H1 (cell line): ENCODE data around the gene COL10A1. TPM values are rescaled to one million over a fixed set of nuclear protein-coding genes. Genes with fewer than 3 reads are reported as not detected.

ENCODE experiments used
- CTCF ChIA-PET: fragments of 300-600 bp; sonication (Branson Sonifier 250); formaldehyde crosslinking; loops from one replicate; lab custom pipeline; 2021; ENCODE audit not compliant: partially characterized antibody; lab: Charles Lee
- POLR2A ChIA-PET: fragments of 300-600 bp; sonication (Branson Sonifier 250); formaldehyde crosslinking; loops from one replicate; lab custom pipeline; 2021; ENCODE audit warnings: inconsistent platforms; ENCODE audit not compliant: partially characterized antibody; lab: Charles Lee
- DNase-seq, 2 experiments: peaks; one replicate each; pipeline versions ENCODE4 v3.0.0 to v3.0.0-alpha.2; 2010 to 2022; ENCODE audit warnings: low spot score in 2 of 2, low read depth in 1 of 2, mixed read lengths in 1 of 2
- FAIRE-seq: peaks from 2 replicates; lab custom pipeline; 2011; peaks lifted over from hg19 to GRCh38; lab: Jason Lieb, UNC
- H2AFZ ChIP-seq: 2 replicates; pipeline ENCODE4 v1.8.1; 2012; ENCODE audit warnings: low read length, inconsistent platforms
- H2AK5ac ChIP-seq: 2 replicates; pipeline ENCODE4 v1.6.1; 2013; ENCODE audit warnings: low read depth, low read length
- H2BK120ac ChIP-seq: replicated peaks from 2 replicates; pipeline ENCODE3; 2013; ENCODE audit warnings: low read depth, low read length, inconsistent platforms
- H2BK12ac ChIP-seq: 2 replicates; pipeline ENCODE4 v1.6.1; 2013; ENCODE audit warnings: low read depth, low read length
- H2BK15ac ChIP-seq: 2 replicates; pipeline ENCODE4 v1.6.1; 2013; ENCODE audit warnings: low read length
- H2BK20ac ChIP-seq: 2 replicates; pipeline ENCODE4 v1.6.1; 2013; ENCODE audit warnings: low read length
- H2BK5ac ChIP-seq: 2 replicates; pipeline ENCODE4 v1.6.1; 2013; ENCODE audit warnings: low read depth, low read length
- H3K14ac ChIP-seq: 2 replicates; pipeline ENCODE4 v1.6.1; 2013; ENCODE audit warnings: inconsistent platforms; ENCODE audit not compliant: insufficient read length
- H3K18ac ChIP-seq: 2 replicates; pipeline ENCODE4 v1.6.1; 2013; ENCODE audit warnings: low read length; ENCODE audit errors: extremely low read depth
- H3K23ac ChIP-seq: 2 replicates; pipeline ENCODE4 v1.6.1; 2013; ENCODE audit warnings: inconsistent platforms; ENCODE audit not compliant: insufficient read length
- H3K23me2 ChIP-seq: 2 replicates; pipeline ENCODE4 v1.6.1; 2013; ENCODE audit warnings: low read depth, low read length
- H3K27ac ChIP-seq: 2 replicates; pipeline ENCODE4 v1.6.1; 2011; ENCODE audit warnings: low read depth, low read length, inconsistent platforms
- H3K27me3 ChIP-seq, 4 experiments: replicated peaks in 1 of 4; 1 replicate in 1 of 4; 2 replicates in 3 of 4; pipeline versions ENCODE4 v1.6.1 to v1.8.1; 2011 to 2013; ENCODE audit warnings: low read length in 3 of 4, mild to moderate bottlenecking in 3 of 4, inconsistent platforms in 2 of 4, mixed read lengths in 2 of 4, moderate library complexity in 1 of 4; ENCODE audit not compliant: control insufficient read depth in 3 of 4, insufficient read depth in 3 of 4; ENCODE audit errors: extremely low read depth in 1 of 4
- H3K36me3 ChIP-seq, 4 experiments: 2 replicates each; pipeline versions ENCODE4 v1.6.1 to v1.8.1; 2011 to 2013; ENCODE audit warnings: mild to moderate bottlenecking in 4 of 4, low read length in 3 of 4, moderate library complexity in 2 of 4, control low read depth in 1 of 4, inconsistent platforms in 1 of 4; ENCODE audit not compliant: insufficient read depth in 4 of 4, control insufficient read depth in 2 of 4
- H3K4ac ChIP-seq: replicated peaks from 2 replicates; pipeline ENCODE3; 2013; ENCODE audit warnings: low read length, low read depth, mixed read lengths, inconsistent platforms; ENCODE audit not compliant: insufficient read length
- H3K4me1 ChIP-seq, 4 experiments: replicated peaks in 1 of 4; 1 replicate in 1 of 4; 2 replicates in 3 of 4; pipeline versions ENCODE4 v1.6.1 to v1.8.1; 2011 to 2013; ENCODE audit warnings: low read length in 3 of 4, inconsistent platforms in 2 of 4, mixed read lengths in 1 of 4; ENCODE audit not compliant: insufficient read depth in 4 of 4, control insufficient read depth in 3 of 4
- H3K4me2 ChIP-seq, 2 experiments: 2 replicates each; pipeline versions ENCODE4 v1.6.1 to v1.8.1; 2011 to 2013; ENCODE audit warnings: low read depth in 2 of 2, low read length in 2 of 2, control low read depth in 1 of 2, inconsistent platforms in 1 of 2, mild to moderate bottlenecking in 1 of 2; ENCODE audit not compliant: insufficient read depth in 1 of 2
- H3K4me3 ChIP-seq, 4 experiments: fragments of 200-600, 300-600 bp in 1 of 4; sonication (generic), shearing (Covaris generic), sonication (Bioruptor Twin) in 1 of 4; 2 replicates each; pipeline versions ENCODE4 v1.5.1 to v1.8.1; 2011 to 2016; ENCODE audit warnings: low read length in 4 of 4, low read depth in 3 of 4, control low read depth in 2 of 4, inconsistent platforms in 2 of 4, mild to moderate bottlenecking in 2 of 4, mixed read lengths in 1 of 4, moderate library complexity in 1 of 4; ENCODE audit not compliant: insufficient read depth in 2 of 4; ENCODE audit errors: extremely low read depth in 1 of 4
- H3K56ac ChIP-seq: replicated peaks from 2 replicates; pipeline ENCODE3; 2013; ENCODE audit warnings: low read depth, mild to moderate bottlenecking, mixed read lengths, low read length, inconsistent platforms; ENCODE audit not compliant: insufficient read length
- H3K79me1 ChIP-seq: 2 replicates; pipeline ENCODE4 v1.6.1; 2013; ENCODE audit warnings: low read depth, low read length, control low read depth
- H3K79me2 ChIP-seq, 2 experiments: 2 replicates each; pipeline versions ENCODE4 v1.6.1 to v1.8.1; 2012 to 2013; ENCODE audit warnings: low read length in 2 of 2, mild to moderate bottlenecking in 2 of 2, inconsistent platforms in 1 of 2; ENCODE audit not compliant: insufficient read depth in 2 of 2, control insufficient read depth in 1 of 2
- H3K9ac ChIP-seq, 4 experiments: replicated peaks in 1 of 4; 1 replicate in 1 of 4; 2 replicates in 3 of 4; pipeline versions ENCODE4 v1.6.1 to v1.8.1; 2011 to 2013; ENCODE audit warnings: low read depth in 3 of 4, low read length in 3 of 4, control low read depth in 2 of 4, mild to moderate bottlenecking in 2 of 4, moderate library complexity in 2 of 4, inconsistent platforms in 1 of 4; ENCODE audit errors: extremely low read depth in 1 of 4
- H3K9me3 ChIP-seq, 2 experiments: 2 replicates each; pipeline versions ENCODE4 v1.6.1 to v1.8.1; 2012 to 2013; ENCODE audit warnings: mild to moderate bottlenecking in 2 of 2, moderate library complexity in 2 of 2, control low read depth in 1 of 2, inconsistent platforms in 1 of 2, low read depth in 1 of 2, low read length in 1 of 2, mixed read lengths in 1 of 2; ENCODE audit not compliant: insufficient read depth in 2 of 2
- H4K20me1 ChIP-seq, 2 experiments: replicated peaks in 1 of 2; 2 replicates each; pipeline versions ENCODE3 to v1.8.1; 2011 to 2013; ENCODE audit warnings: inconsistent platforms in 2 of 2, low read length in 2 of 2, mild to moderate bottlenecking in 1 of 2; ENCODE audit not compliant: insufficient read depth in 2 of 2, control insufficient read depth in 1 of 2
- H4K5ac ChIP-seq: 2 replicates; pipeline ENCODE4 v1.6.1; 2013; ENCODE audit warnings: low read length, low read depth, mixed read lengths, inconsistent platforms; ENCODE audit not compliant: insufficient read length
- H4K8ac ChIP-seq: 2 replicates; pipeline ENCODE4 v1.8.0; 2013; ENCODE audit warnings: mild to moderate bottlenecking, moderate library complexity, low read length, inconsistent platforms; ENCODE audit not compliant: insufficient read depth; ENCODE audit errors: extremely low read depth
- H4K91ac ChIP-seq: replicated peaks from 2 replicates; pipeline ENCODE3; 2013; ENCODE audit warnings: low read length, mixed read lengths, inconsistent platforms; ENCODE audit not compliant: insufficient read length
- ATF3 ChIP-seq: IDR thresholded peaks from 2 replicates; pipeline ENCODE4 v1.6.1; 2011; ENCODE audit warnings: low read depth, mild to moderate bottlenecking, low read length; ENCODE audit not compliant: insufficient read depth
- BRCA1 ChIP-seq: IDR thresholded peaks from 2 replicates; pipeline ENCODE4 v1.6.1; 2012; ENCODE audit warnings: low read depth, low read length, improper control_type of control experiment
- CHD1 ChIP-seq: IDR thresholded peaks from 2 replicates; pipeline ENCODE4 v1.6.1; 2012; ENCODE audit warnings: low read depth, low read length, improper control_type of control experiment
- CTCF ChIP-seq, 3 experiments: IDR thresholded peaks; 1 replicate in 2 of 3; 2 replicates in 1 of 3; pipeline versions ENCODE4 v1.5.1 to v1.6.1; 2011; ENCODE audit warnings: low read length in 3 of 3, mild to moderate bottlenecking in 3 of 3, inconsistent platforms in 2 of 3, low read depth in 1 of 3, moderate library complexity in 1 of 3; ENCODE audit not compliant: insufficient read depth in 1 of 3; ENCODE audit errors: control extremely low read depth in 1 of 3
- POLR2A ChIP-seq, 2 experiments: IDR thresholded peaks; 1 replicate in 1 of 2; 2 replicates in 1 of 2; pipeline ENCODE4 v1.6.1; 2011; ENCODE audit warnings: low read depth in 2 of 2, low read length in 2 of 2, mild to moderate bottlenecking in 2 of 2; ENCODE audit errors: control extremely low read depth in 1 of 2
- POLR2AphosphoS5 ChIP-seq: IDR thresholded peaks from 2 replicates; pipeline ENCODE4 v1.6.1; 2011; ENCODE audit warnings: low read depth, low read length
- SAP30 ChIP-seq: fragments of 300-600 bp; sonication (generic); IDR thresholded peaks from 2 replicates; pipeline ENCODE4 v1.7.1; 2012; ENCODE audit warnings: low read length, moderate library complexity, mild to moderate bottlenecking, inconsistent platforms; ENCODE audit not compliant: insufficient read depth, insufficient replicate concordance
- WGBS, 2 experiments: shearing (Covaris generic) in 1 of 2; methylation state at CpG; one replicate each; pipeline versions ENCODE4 v1.1.6 to v1.1.7; 2013 to 2015; ENCODE audit warnings: low lambda C conversion rate in 2 of 2, mixed read lengths in 2 of 2, inconsistent platforms in 1 of 2, low coverage in 1 of 2, missing lambda C conversion rate in 1 of 2; ENCODE audit not compliant: insufficient replicate concordance in 2 of 2, insufficient coverage in 1 of 2, insufficient read length in 1 of 2; ENCODE audit errors: extremely low coverage in 1 of 2, missing lambda C conversion rate in 1 of 2; 5-methylcytosine and 5-hydroxymethylcytosine counted together
- polyA plus RNA-seq, 7 experiments: library from polyadenylated mRNA; depleted of rRNA in 3 of 7; stranded (reverse) in 5 of 7; unstranded in 2 of 7; fragments of >200 nt in 5 of 7; fragments of 200-250 nt in 2 of 7; gene quantifications; 1 replicate in 5 of 7; 2 replicates in 1 of 7; 4 replicates in 1 of 7; pipeline versions ENCODE4 v1.2.1 to v1.2.3, GENCODE V29; 2011 to 2013; ENCODE audit warnings: missing spikeins in 2 of 7, mixed read lengths in 2 of 7
- total RNA-seq: library from RNA; stranded (reverse); fragmentation: NEBNext Ultra II Directional; extraction: Animal tissue kit (Norgen Biotek cat#: 25700); gene quantifications from 2 replicates; pipeline ENCODE4 v1.2.1, GENCODE V29; 2021

COL10A1 gene
- total and polyA plus RNA-seq, 2 of the 8 experiments (the other 6 are each of a cell fraction or from before 2014, with no cell fraction given): not detected

GRCh38 chr6:116136373-116136772 lies 10.4 kb upstream of the COL10A1 start:
- no peaks in the 10 kb centered on the region for H3K79me1 ChIP-seq
- H3K4me2 ChIP-seq: no peak overlapping the region
- no peak overlapping the region for H3K4ac ChIP-seq
- FAIRE-seq (no peak), DNase-seq (no peak)
- WGBS, 2 experiments: 94% methylated on average over 1 of the region's 1 CpG; no CpG with 5 or more reads in 1 of the 2 experiments
- H2BK15ac ChIP-seq: no peak overlapping the region
- ChIA-PET CTCF (interaction anchor here (0.9 to 2.1 kb wide), 4 partner anchors 12 to 24 kb away, joined by 4 to 6 read pairs (median 4); no protein-coding TSS in a partner anchor), POLR2A (no interaction called here)
- TF ChIP-seq POLR2AphosphoS5 (no peak), CTCF (IDR thresholded peaks at IDR 0.05; ENCODE audit: control extremely low read depth in 1 of 3, insufficient read depth in 1 of 3, low read depth in 1 of 3, low read length in 3 of 3) (no peak), POLR2A (IDR thresholded peaks at IDR 0.05; ENCODE audit: control extremely low read depth in 1 of 2, low read depth in 2 of 2, low read length in 2 of 2) (no peak), CHD1 (no peak), ATF3 (no peak), SAP30 (no peak), BRCA1 (no peak)
- no peak overlapping the region for H2BK12ac ChIP-seq
- no peaks in the 10 kb centered on the region; a peak in 1 of 8 replicates for H3K36me3 ChIP-seq
- H3K27me3 ChIP-seq: no peaks in the 10 kb centered on the region
- H3K56ac ChIP-seq: no peak overlapping the region
- no peak overlapping the region for H2BK20ac ChIP-seq
- H4K8ac ChIP-seq: no peak overlapping the region
- H3K23ac ChIP-seq: no peak overlapping the region
- no peak overlapping the region for H2BK120ac ChIP-seq
- no peak overlapping the region for H3K9ac ChIP-seq
- no peaks in the 10 kb centered on the region for H3K23me2 ChIP-seq
- no peak overlapping the region for H4K91ac ChIP-seq
- no peak overlapping the region for H2AFZ ChIP-seq
- no peak overlapping the region for H3K18ac ChIP-seq
- H3K79me2 ChIP-seq: no peaks in the 10 kb centered on the region
- peaks cover 0 to 8% (median 5%) of the 10 kb centered on the region in 4 experiments; a peak in 2 of 7 replicates for H3K4me1 ChIP-seq
- H3K27ac ChIP-seq: no peak overlapping the region
- H3K14ac ChIP-seq: no peak overlapping the region
- H2BK5ac ChIP-seq: no peak overlapping the region
- peaks cover 0 to 1% of the 10 kb centered on the region in 2 experiments for H4K20me1 ChIP-seq
- no peak overlapping the region for H4K5ac ChIP-seq
- H3K9me3 ChIP-seq: no peaks in the 10 kb centered on the region
- no peak overlapping the region for H3K4me3 ChIP-seq
- no peak overlapping the region for H2AK5ac ChIP-seq
